ENCODE data around the gene RRP1B.
A peak's percentile ranks its signal among the peaks of the same experiment; 100 is the strongest.
"Not testable (repeated sequence)": the region's sequence is repeated elsewhere in the genome, so short reads cannot be mapped to it uniquely, and the experiment has no call there.

Gene RRP1B

DNA sequence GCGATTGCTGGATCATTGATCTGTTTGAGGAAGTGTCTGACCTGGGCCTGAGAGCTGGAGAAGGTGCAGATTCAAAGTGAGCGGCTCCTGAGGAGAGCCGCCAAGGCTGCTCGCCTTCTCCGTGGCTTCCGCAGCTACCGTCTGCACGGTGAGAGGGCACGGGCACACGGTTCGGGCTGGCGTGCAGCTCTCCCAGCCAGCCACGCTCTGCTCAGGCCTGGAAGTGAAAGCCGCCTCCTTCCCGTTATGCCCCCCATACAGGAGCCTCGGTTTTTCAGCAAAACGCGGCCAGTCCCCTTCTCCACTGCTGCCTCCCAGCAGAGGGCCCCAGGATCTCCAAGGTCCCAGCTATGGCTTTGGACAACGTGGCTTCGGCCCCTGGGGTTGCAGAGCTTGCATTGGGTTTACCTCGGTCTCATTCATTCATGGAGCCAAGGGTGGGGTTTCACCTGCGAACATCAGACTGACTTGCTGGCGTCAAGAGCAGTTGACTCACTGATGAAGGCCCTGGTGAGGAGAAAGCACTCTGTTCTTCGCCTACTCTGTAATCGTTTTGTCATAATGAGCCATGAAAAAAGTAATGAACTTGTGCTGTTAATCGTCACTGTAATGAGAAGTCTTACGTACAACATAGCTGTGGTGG, 35.2 kb downstream of the RRP1B start:
- H3K27me3 ChIP-seq, result no peaks in the 10 kb centered on the region

GRCh38 chr21:43696214-43696613, 36.9 kb downstream of the RRP1B start:
- Histone ChIP-seq H3K27me3 (0 out of 22 replicates have a peak, but pooled peaks cover 0 to under 1% (median 0%) of the 10 kb centered on the region in 11 experiments), H4K20me1 (peaks cover 0 to 31% (median 13%) of the 10 kb centered on the region in 11 experiments; a peak in 10 of 22 replicates), H3K9me3 (replicated peaks in 1 of 11) (no peaks in the 10 kb centered on the region), H3K27ac (no peak overlapping the region), H3K4me2 (no peak overlapping the region), H3K4me3 (no peak overlapping the region), H3K9ac (no peak overlapping the region), H3K36me3 (peaks cover 59 to 63% (median 60%) of the 10 kb centered on the region in 11 experiments), H3K4me1 (peaks cover 0 to 8% (median 6%) of the 10 kb centered on the region in 10 experiments; a peak in 6 of 20 replicates)
- no peak for TF ChIP-seq Cebpa-rat (IDR thresholded peaks at IDR 0.05)

More for the DNA sequence above, 35.2 kb downstream of the RRP1B start:
- Histone ChIP-seq H3K36me3 (peaks cover 75 to 79% (median 77%) of the 10 kb centered on the region in 11 experiments), H3K9ac (no peak overlapping the region), H4K20me1 (peaks cover 0 to 37% (median 16%) of the 10 kb centered on the region in 11 experiments; a peak in 17 of 22 replicates), H3K4me1 (peaks cover 0 to 6% (median 4%) of the 10 kb centered on the region in 10 experiments; a peak in 4 of 20 replicates), H3K4me3 (no peak overlapping the region), H3K27ac (no peak overlapping the region), H3K4me2 (no peak overlapping the region), H3K9me3 (replicated peaks in 1 of 11) (no peaks in the 10 kb centered on the region)
- TF ChIP-seq Cebpa-rat (IDR thresholded peaks at IDR 0.05), result no peak

DNA sequence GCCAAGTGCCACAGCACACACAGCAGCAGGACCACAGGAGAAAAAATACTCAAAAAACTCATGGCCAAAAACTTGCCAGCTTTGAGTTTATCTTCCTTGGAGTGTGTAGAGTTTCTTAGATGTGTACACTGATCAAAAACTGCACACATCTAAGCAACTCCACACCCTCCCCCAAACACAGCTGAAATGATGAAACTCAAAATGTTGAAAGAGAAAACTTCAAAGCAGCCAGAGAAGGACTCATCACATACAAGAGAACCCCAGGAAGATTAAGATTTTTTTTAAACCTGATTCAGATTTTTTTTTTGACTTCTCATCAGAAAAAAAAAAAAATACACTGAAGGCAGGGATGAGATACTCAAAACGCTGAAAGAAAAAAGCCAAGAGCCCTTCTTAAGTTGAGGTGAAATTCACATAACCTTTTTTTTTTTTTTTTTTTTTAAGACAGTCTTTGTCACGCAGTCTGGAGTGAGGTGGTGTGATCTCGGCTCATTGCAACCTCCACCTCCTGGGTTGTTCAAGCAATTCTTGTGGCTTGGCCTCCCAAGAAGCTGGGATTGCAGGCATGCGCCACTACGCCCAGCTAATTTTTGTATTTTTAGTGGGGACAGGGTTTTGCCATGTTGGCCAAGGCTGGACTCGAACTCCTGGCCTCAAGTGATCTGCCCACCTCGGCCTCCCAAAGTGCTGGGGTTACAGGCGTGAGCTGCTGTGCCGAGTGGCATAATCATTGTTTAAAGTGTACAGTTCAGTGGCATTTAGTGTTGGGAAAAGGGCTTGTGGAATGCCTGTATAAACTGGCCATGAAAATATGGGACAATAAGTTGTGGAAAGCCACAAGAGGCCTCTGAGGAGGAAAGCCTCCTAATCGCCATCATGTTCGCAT, 38.6 kb downstream of the RRP1B start:
- Histone ChIP-seq H3K4me2 (no peak overlapping the region), H3K4me3 (no peak overlapping the region), H3K27ac (no peak overlapping the region; a peak in 1 of 22 replicates), H3K27me3 (peaks cover 12 to 18% (median 13%) of the 10 kb centered on the region in 11 experiments), H3K36me3 (peaks cover 41 to 45% (median 42%) of the 10 kb centered on the region in 11 experiments), H4K20me1 (peaks cover 0 to 31% (median 12%) of the 10 kb centered on the region in 11 experiments; a peak in 12 of 22 replicates), H3K4me1 (peaks cover 12 to 22% (median 18%) of the 10 kb centered on the region in 10 experiments), H3K9ac (no peak overlapping the region), H3K9me3 (replicated peaks in 1 of 11) (no peaks in the 10 kb centered on the region)
- TF ChIP-seq Cebpa-rat (IDR thresholded peaks at IDR 0.05), result no peak

DNA sequence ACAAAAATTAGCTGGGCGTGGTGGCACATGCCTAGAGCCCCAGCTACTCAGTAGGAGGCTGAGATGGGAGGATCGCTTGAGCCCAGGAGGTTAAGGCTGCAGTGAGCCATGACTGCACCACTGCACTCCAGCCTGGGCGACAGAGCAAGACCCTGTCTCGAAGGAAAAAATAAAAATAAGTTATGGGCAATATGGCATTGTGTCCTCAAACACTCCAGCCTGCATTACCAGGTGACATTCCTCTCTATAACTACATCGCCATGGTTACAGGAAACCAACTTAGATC, 40.1 kb downstream of the RRP1B start:
- H3K9ac ChIP-seq; H3K4me2 ChIP-seq; H3K27ac ChIP-seq; H3K4me3 ChIP-seq; H3K9me3 ChIP-seq (replicated peaks in 1 of 11): not testable (repeated sequence)
- Histone ChIP-seq H3K27me3 (peaks cover 12 to 22% (median 18%) of the 10 kb centered on the region in 11 experiments), H3K4me1 (peaks cover 18 to 31% (median 27%) of the 10 kb centered on the region in 10 experiments), H4K20me1 (peaks cover 0 to 25% (median 6%) of the 10 kb centered on the region in 11 experiments; a peak in 11 of 22 replicates), H3K36me3 (peaks cover 26 to 31% (median 28%) of the 10 kb centered on the region in 11 experiments)

DNA sequence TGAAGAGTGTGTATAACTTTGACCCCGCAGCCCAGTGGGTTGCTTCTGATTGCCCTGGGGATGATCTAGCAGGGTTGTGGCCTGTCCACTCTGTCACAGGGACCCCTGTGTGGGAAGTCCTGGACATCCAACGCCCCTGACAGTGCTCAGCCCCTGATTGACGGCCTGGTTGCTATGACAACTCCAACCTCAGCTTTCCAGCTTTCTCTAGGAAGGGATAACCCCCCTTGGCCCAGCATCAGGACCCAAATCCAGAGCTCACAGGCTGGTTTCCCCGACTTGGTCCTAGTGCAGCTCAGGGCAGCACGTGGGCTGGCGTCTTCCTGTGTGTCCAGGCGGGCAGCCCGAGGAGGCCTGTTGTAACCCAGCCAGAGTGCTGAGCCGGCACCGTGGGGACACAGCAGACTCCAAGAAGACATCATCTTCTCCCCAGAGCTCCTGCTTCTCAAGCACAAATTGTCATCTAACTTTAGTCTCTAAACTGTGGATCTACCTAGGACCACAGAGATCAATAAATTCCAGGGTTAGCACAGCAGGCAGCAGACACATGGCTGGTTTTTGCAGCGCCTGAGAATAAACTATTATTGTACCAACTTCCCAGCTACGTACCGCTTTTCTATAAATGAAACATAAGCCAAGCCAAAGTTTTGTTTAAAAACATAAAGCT, 40.7 kb downstream of the RRP1B start:
- H3K4me3 ChIP-seq, result no peak overlapping the region
- H3K27me3 ChIP-seq, result peaks cover 12 to 22% (median 18%) of the 10 kb centered on the region in 11 experiments
- no peak for TF ChIP-seq Cebpa-rat (IDR thresholded peaks at IDR 0.05)
- peaks cover 18 to 31% (median 27%) of the 10 kb centered on the region in 10 experiments for H3K4me1 ChIP-seq
- no peak overlapping the region for H3K9ac ChIP-seq
- H3K27ac ChIP-seq, result no peak overlapping the region
- no peak overlapping the region for H3K4me2 ChIP-seq
- H4K20me1 ChIP-seq, result peaks cover 0 to 25% (median 5%) of the 10 kb centered on the region in 11 experiments; a peak in 8 of 22 replicates
- H3K9me3 ChIP-seq (replicated peaks in 1 of 11), result no peaks in the 10 kb centered on the region
- peaks cover 20 to 24% (median 22%) of the 10 kb centered on the region in 11 experiments for H3K36me3 ChIP-seq

- Histone ChIP-seq H4K20me1 (peaks cover 0 to 19% (median 5%) of the 10 kb centered on the region in 11 experiments; a peak in 7 of 22 replicates), H3K4me3 (peak overlapping the region in 3 of 10 experiments; percentile 1 to 32 (median 11); a peak in 1 of 20 replicates), H3K9ac (peak overlapping the region in 7 of 11 experiments; percentile 3 to 67 (median 38); a peak in 10 of 22 replicates), H3K27me3 (peaks cover 12 to 22% (median 18%) of the 10 kb centered on the region in 11 experiments), H3K4me1 (peaks cover 18 to 40% (median 30%) of the 10 kb centered on the region in 10 experiments), H3K27ac (peak overlapping the region in 1 of 11 experiments; percentile 9; a peak in 1 of 22 replicates), H3K9me3 (replicated peaks in 1 of 11) (no peaks in the 10 kb centered on the region), H3K4me2 (peak overlapping the region; percentile 60 to 86 (median 79)), H3K36me3 (peaks cover 0 to 3% (median under 1%) of the 10 kb centered on the region in 11 experiments; a peak in 5 of 22 replicates)
- TF ChIP-seq Cebpa-rat (IDR thresholded peaks at IDR 0.05), result no peak
These were observed 42.8 kb downstream of the RRP1B start for GRCh38 chr21:43701936-43702784.

DNA sequence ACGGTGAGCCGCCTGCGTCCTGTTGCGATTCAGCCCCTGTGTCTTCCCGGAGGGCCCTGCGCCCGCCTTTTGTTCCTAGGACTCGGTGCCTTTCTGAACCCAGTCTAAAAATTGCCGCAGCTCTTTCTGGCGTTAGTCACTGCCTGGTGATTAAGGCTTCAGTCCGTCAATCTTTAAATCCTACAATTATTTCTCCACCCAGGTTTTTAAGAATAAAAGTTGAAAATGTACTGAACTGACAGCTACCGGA, 43.4 kb downstream of the RRP1B start:
- peaks cover 0 to 19% (median 5%) of the 10 kb centered on the region in 11 experiments; a peak in 7 of 22 replicates for H4K20me1 ChIP-seq
- TF ChIP-seq Cebpa-rat (IDR thresholded peaks at IDR 0.05), result no peak
- peak overlapping the region in 8 of 11 experiments; percentile 3 to 67 (median 33); a peak in 12 of 22 replicates for H3K9ac ChIP-seq
- H3K4me3 ChIP-seq, result peak overlapping the region in 4 of 10 experiments; percentile 1 to 32 (median 14); a peak in 2 of 20 replicates
- H3K4me2 ChIP-seq, result peak overlapping the region; percentile 60 to 86 (median 79)
- H3K27ac ChIP-seq, result peak overlapping the region in 1 of 11 experiments; percentile 9; a peak in 1 of 22 replicates
- no peaks in the 10 kb centered on the region for H3K9me3 ChIP-seq (replicated peaks in 1 of 11)
- peaks cover 18 to 40% (median 30%) of the 10 kb centered on the region in 10 experiments for H3K4me1 ChIP-seq
- peaks cover 12 to 22% (median 18%) of the 10 kb centered on the region in 11 experiments for H3K27me3 ChIP-seq
- no peaks in the 10 kb centered on the region for H3K36me3 ChIP-seq
